Measurements from ENCODE around the gene BLM. TPM values are rescaled to one million over a fixed set of nuclear protein-coding genes. Genes with fewer than 3 reads are reported as not detected.
"Not testable (repeated sequence)": the region's sequence is repeated elsewhere in the genome, so short reads cannot be mapped to it uniquely, and the experiment has no call there.

BLM gene
- total and polyA plus RNA-seq, 8 donors, result 0.12 to 1.1 (median 0.65) TPM; not detected in 1

DNA sequence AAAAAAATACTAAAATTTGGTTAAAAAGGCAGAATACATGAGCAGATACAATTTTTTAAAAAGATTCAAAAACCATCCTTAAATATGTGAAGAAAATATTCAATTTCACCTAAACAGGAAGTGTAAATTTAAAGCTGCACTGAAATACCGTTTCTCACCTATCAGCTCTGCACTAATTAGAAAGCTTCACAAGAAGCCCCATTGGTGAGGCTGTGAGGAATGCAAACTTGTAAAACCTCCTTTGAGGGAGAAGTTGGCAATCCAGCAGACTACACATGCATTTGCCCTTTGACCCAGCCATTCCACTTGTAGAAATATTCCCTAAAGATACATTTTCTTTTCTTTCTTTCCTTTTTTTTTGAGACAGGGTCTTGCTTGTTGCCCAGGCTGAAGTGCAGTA is 18.8 kb downstream of the BLM start:
- WGBS, 2 donors, result 50 to 71% methylated on average over 1 of the region's 1 CpG
- no peak overlapping the region for H3K27ac ChIP-seq
- FAIRE-seq (no peak), ATAC-seq (no peak), DNase-seq (no peak)
- TF ChIP-seq, protein P1, sequence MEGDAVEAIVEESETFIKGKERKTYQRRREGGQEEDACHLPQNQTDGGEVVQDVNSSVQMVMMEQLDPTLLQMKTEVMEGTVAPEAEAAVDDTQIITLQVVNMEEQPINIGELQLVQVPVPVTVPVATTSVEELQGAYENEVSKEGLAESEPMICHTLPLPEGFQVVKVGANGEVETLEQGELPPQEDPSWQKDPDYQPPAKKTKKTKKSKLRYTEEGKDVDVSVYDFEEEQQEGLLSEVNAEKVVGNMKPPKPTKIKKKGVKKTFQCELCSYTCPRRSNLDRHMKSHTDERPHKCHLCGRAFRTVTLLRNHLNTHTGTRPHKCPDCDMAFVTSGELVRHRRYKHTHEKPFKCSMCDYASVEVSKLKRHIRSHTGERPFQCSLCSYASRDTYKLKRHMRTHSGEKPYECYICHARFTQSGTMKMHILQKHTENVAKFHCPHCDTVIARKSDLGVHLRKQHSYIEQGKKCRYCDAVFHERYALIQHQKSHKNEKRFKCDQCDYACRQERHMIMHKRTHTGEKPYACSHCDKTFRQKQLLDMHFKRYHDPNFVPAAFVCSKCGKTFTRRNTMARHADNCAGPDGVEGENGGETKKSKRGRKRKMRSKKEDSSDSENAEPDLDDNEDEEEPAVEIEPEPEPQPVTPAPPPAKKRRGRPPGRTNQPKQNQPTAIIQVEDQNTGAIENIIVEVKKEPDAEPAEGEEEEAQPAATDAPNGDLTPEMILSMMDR (IDR thresholded peaks at IDR 0.05), result no peak
- H3K36me3 ChIP-seq, result no peaks in the 10 kb centered on the region
- no peaks in the 10 kb centered on the region for H3K27me3 ChIP-seq
- no peak overlapping the region for H3K4me3 ChIP-seq
- no peaks in the 10 kb centered on the region for H3K4me1 ChIP-seq
- no peaks in the 10 kb centered on the region for H3K9me3 ChIP-seq
- intact Hi-C loops (cut with DNase I), result no loop called here

DNA sequence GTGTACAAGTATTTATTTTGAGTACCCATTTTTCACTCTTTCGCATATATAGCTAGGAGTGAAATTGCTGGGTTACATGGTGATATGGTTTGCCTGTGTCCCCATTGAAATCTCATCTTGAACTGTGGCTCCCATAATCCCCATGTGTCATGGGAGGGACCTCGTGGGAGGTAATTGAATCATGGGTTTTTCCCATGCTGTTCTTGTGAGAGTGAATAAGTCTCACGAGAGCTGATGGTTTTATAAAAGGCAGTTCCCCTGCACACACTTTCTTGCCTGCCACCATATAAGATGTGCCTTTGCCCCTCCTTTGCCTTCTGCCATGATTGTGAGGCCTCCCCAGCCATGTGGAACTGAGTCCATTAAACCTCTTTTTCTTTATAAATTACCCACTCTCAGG is 23.4 kb downstream of the BLM start:
- H3K4me3 ChIP-seq; DNase-seq; H3K36me3 ChIP-seq; H3K27ac ChIP-seq; H3K4me1 ChIP-seq; intact Hi-C loops (cut with DNase I); FAIRE-seq; H3K9me3 ChIP-seq; ATAC-seq; H3K27me3 ChIP-seq: not testable (repeated sequence)
- WGBS, 2 donors, result 90 to 91% methylated on average over 3 of the region's 3 CpGs

DNA sequence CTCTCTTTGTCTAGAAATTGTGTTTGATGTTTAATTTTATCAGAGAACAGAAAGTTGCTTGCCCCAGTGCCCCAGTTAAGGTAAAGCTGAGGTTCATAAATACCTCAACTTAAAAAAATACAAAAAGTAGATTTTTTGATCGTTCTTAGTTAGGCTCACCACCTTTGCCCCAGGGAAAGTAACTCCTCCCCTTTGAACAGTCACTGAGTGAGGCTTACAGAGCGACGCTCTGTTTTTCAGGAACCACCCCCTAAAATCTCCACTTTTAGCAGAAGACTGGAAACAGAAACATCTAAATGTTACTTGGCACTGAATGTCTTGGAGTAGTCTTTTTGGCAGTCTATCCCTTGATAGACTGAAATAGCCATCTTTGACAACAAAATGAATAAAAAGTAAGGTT is 24.9 kb downstream of the BLM start:
- H3K4me3 ChIP-seq, result no peak overlapping the region
- no peaks in the 10 kb centered on the region for H3K9me3 ChIP-seq
- H3K27ac ChIP-seq, result no peak overlapping the region
- DNase-seq (no peak), ATAC-seq (no peak), FAIRE-seq (no peak)
- no peaks in the 10 kb centered on the region for H3K4me1 ChIP-seq
- no peaks in the 10 kb centered on the region for H3K27me3 ChIP-seq
- TF ChIP-seq, protein P1 (IDR thresholded peaks at IDR 0.05), result no peak
- 79 to 82% methylated on average over 3 of the region's 3 CpGs for WGBS, 2 donors
- intact Hi-C loops (cut with DNase I), result no loop called here
- H3K36me3 ChIP-seq, result no peaks in the 10 kb centered on the region

DNA sequence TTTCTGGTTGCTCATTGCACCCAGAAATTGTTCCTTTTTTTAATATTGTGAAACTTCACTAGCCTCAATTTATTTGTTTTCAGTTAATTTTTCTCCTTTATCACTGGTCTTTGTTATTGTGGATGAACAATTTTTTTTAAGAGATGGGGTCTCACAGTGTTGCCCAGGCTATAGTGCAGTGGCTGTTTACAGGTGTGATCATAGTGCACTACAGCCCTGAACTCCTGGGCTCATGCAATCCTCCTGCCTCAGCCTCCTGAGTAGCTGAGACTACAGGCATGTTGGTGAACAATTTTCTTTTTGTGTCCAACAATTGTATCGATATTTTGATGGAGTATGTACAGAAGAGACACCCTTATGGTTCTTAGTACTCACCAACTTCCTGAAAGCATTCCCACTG is 26.3 kb downstream of the BLM start:
- Histone ChIP-seq H3K4me3 (no peak overlapping the region), H3K36me3 (no peaks in the 10 kb centered on the region), H3K4me1 (no peaks in the 10 kb centered on the region), H3K27ac (no peak overlapping the region), H3K27me3 (no peaks in the 10 kb centered on the region), H3K9me3 (no peaks in the 10 kb centered on the region)
- no peak for DNase-seq
- ATAC-seq, result no peak
- intact Hi-C loops (cut with DNase I), result no loop called here
- FAIRE-seq, result no peak
- TF ChIP-seq, protein P1 (IDR thresholded peaks at IDR 0.05), result no peak
- WGBS, 2 donors, result 98 to 100% methylated on average over 1 of the region's 1 CpG

DNA sequence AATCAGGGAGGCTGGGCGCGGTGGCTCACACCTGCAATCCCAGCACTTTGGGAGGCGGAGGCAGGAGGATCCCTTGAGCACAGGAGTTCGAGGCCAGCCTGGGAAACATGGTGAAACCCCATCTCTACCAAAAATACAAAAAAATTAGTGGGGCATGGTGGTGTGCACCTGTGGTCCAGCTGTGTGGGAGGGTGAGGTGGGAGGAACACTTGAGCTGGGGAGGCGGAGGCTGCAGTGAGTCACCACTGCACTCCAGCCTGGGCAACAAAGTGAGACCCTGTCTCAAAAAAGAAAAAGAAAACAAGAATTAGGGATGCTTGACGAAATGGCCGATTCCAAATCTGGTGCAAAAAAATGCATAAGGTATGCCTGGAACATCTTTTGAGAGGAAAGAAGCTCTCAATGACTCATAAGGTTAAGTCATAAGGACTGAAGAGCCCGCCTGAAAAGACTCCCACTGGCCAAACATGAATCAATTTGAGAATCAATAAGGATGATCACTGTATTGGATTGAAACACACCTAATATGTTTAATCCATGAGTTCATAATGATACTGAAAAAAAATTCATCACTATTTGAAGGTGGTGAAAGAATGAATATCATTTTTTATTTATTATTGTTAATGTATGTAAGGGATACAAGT is 27.7 kb downstream of the BLM start:
- H3K36me3 ChIP-seq, result no peaks in the 10 kb centered on the region
- no peaks in the 10 kb centered on the region for H3K27me3 ChIP-seq
- H3K4me3 ChIP-seq, result no peak overlapping the region
- no peaks in the 10 kb centered on the region for H3K9me3 ChIP-seq
- no peak for DNase-seq
- TF ChIP-seq, protein P1 (IDR thresholded peaks at IDR 0.05), result no peak
- intact Hi-C loops (cut with DNase I), result no loop called here
- ATAC-seq, result no peak
- H3K27ac ChIP-seq, result no peak overlapping the region
- FAIRE-seq, result no peak
- H3K4me1 ChIP-seq, result no peaks in the 10 kb centered on the region
- 93 to 95% methylated on average over 8 of the region's 8 CpGs for WGBS, 2 donors

Measured in pancreas (tissue), 10 donors.